Measurements from ENCODE around the gene NR1H4. TPM values are rescaled to one million over a fixed set of nuclear protein-coding genes. Genes with fewer than 3 reads are reported as not detected.
"Not testable (repeated sequence)": the region's sequence is repeated elsewhere in the genome, so short reads cannot be mapped to it uniquely, and the experiment has no call there.

The NR1H4 gene
- total RNA-seq, 3 donors from 2014 or later (not counting 1 experiment from before 2014, with no cell fraction given) = not detected

DNA sequence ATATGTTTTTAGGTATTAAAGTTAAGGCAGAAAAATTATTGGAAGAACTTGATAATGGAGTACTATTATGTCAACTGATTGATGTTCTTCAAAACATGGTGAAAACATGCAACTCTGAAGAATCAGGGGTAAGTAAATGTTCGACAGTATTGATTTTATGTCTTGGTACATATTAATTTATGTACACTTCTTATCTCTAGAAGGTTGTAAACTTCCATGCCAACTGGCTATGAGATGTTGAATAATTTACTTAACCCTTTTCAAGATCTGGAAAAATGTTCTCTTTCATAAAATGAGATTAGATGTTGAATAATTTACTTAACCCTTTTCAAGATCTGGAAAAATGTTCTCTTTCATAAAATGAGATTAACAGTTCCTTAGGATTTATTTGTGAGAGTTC lies 128.0 kb downstream of the NR1H4 start:
- peaks cover 0 to 6% of the 10 kb centered on the region in 2 donors for H3K9me3 Mint-ChIP-seq
- DNase-seq (no peak), ATAC-seq (no peak)
- H3K4me3 Mint-ChIP-seq = no peak overlapping the region
- WGBS (ENCODE audit: insufficient coverage) = no CpG with 5 or more reads among the region's 1 CpG
- no peaks in the 10 kb centered on the region for H3K4me1 Mint-ChIP-seq
- no peaks in the 10 kb centered on the region for H3K4me1 ChIP-seq (ENCODE audit: control insufficient read depth, insufficient read depth, low read length)
- H3K9me3 ChIP-seq (ENCODE audit: control insufficient read depth, insufficient read depth, low read length) = no peaks in the 10 kb centered on the region
- H3K27ac ChIP-seq (ENCODE audit: low read length) = no peak overlapping the region
- no peaks in the 10 kb centered on the region for H3K36me3 ChIP-seq (ENCODE audit: control insufficient read depth, insufficient read depth, low read length)
- TF ChIP-seq, protein P1, sequence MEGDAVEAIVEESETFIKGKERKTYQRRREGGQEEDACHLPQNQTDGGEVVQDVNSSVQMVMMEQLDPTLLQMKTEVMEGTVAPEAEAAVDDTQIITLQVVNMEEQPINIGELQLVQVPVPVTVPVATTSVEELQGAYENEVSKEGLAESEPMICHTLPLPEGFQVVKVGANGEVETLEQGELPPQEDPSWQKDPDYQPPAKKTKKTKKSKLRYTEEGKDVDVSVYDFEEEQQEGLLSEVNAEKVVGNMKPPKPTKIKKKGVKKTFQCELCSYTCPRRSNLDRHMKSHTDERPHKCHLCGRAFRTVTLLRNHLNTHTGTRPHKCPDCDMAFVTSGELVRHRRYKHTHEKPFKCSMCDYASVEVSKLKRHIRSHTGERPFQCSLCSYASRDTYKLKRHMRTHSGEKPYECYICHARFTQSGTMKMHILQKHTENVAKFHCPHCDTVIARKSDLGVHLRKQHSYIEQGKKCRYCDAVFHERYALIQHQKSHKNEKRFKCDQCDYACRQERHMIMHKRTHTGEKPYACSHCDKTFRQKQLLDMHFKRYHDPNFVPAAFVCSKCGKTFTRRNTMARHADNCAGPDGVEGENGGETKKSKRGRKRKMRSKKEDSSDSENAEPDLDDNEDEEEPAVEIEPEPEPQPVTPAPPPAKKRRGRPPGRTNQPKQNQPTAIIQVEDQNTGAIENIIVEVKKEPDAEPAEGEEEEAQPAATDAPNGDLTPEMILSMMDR (IDR thresholded peaks at IDR 0.05) = no peak
- H3K4me3 ChIP-seq (ENCODE audit: low read length) = no peak overlapping the region
- H3K27me3 Mint-ChIP-seq (ENCODE audit: low read depth in 2 of 2) = no peaks in the 10 kb centered on the region
- intact Hi-C loops (cut with micrococcal nuclease) = no loop called here
- peaks cover 11% of the 10 kb centered on the region for H3K36me3 Mint-ChIP-seq
- no peak overlapping the region for H3K27ac Mint-ChIP-seq
- no peaks in the 10 kb centered on the region for H3K27me3 ChIP-seq (ENCODE audit: control insufficient read depth, insufficient read depth, low read length)

DNA sequence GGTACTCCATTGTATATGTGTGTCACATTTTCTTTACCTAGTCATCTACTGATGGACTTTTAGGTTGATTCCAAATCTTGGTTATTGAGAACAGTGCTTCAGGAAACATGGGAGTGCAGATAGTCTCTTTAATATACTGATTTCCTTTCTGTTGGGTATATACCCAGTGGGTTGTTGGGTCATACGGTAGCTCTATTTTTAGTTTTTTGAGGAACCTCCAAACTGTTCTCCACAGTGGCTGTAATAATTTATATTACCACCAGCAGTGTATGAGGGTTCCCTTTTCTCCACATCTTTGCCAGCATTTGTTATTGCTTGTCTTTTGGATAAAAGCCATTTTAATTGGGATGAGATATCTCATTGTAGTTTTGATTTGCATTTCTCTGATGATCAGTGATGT lies 129.3 kb downstream of the NR1H4 start:
- H3K9me3 Mint-ChIP-seq; H3K4me3 ChIP-seq (ENCODE audit: low read length); H3K27ac Mint-ChIP-seq; ATAC-seq; H3K27me3 Mint-ChIP-seq (ENCODE audit: low read depth in 2 of 2); H3K27ac ChIP-seq (ENCODE audit: low read length); H3K4me3 Mint-ChIP-seq; DNase-seq; H3K4me1 Mint-ChIP-seq; H3K36me3 ChIP-seq (ENCODE audit: control insufficient read depth, insufficient read depth, low read length); H3K9me3 ChIP-seq (ENCODE audit: control insufficient read depth, insufficient read depth, low read length); intact Hi-C loops (cut with micrococcal nuclease); H3K4me1 ChIP-seq (ENCODE audit: control insufficient read depth, insufficient read depth, low read length); H3K27me3 ChIP-seq (ENCODE audit: control insufficient read depth, insufficient read depth, low read length): not testable (repeated sequence)
- peaks cover 16% of the 10 kb centered on the region for H3K36me3 Mint-ChIP-seq
- WGBS (ENCODE audit: insufficient coverage) = no CpG with 5 or more reads among the region's 1 CpG

DNA sequence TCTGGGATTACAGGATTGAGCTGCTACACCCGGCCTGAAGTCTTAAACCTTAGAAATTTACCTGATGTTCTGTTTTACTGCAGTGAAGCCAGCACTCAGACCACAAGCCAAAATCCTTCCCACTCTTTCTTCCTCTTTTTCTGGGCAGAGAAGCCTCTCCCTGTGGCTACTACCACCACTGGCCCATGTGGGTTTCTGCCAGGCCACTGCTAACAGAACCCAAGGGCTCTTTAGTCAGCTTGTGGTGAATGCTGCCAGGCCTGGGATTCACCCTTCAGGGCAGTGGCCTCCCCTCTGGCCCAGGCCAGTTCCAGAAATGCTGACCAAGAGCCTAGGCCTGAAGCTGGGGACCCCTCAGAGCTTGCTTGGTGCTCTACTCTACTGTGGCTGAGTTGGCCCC lies 135.1 kb downstream of the NR1H4 start:
- Histone ChIP-seq H3K36me3 (ENCODE audit: control insufficient read depth, insufficient read depth, low read length) (no peaks in the 10 kb centered on the region), H3K4me3 (ENCODE audit: low read length) (no peak overlapping the region), H3K27ac (ENCODE audit: low read length) (no peak overlapping the region), H3K27me3 (ENCODE audit: control insufficient read depth, insufficient read depth, low read length) (no peaks in the 10 kb centered on the region), H3K4me1 (ENCODE audit: control insufficient read depth, insufficient read depth, low read length) (peaks cover 4% of the 10 kb centered on the region), H3K9me3 (ENCODE audit: control insufficient read depth, insufficient read depth, low read length) (no peaks in the 10 kb centered on the region)
- intact Hi-C loops (cut with micrococcal nuclease) = no loop called here
- Mint-ChIP-seq H3K27ac (no peak overlapping the region), H3K4me1 (no peaks in the 10 kb centered on the region), H3K9me3 (peaks cover 2 to 10% of the 10 kb centered on the region in 2 donors), H3K27me3 (ENCODE audit: low read depth in 2 of 2) (no peaks in the 10 kb centered on the region), H3K4me3 (no peak overlapping the region), H3K36me3 (peaks cover 16% of the 10 kb centered on the region)
- TF ChIP-seq, protein P1 (IDR thresholded peaks at IDR 0.05) = no peak
- ATAC-seq (no peak), DNase-seq (no peak)
- 59% methylated on average over 1 of the region's 1 CpG for WGBS (ENCODE audit: insufficient coverage)

DNA sequence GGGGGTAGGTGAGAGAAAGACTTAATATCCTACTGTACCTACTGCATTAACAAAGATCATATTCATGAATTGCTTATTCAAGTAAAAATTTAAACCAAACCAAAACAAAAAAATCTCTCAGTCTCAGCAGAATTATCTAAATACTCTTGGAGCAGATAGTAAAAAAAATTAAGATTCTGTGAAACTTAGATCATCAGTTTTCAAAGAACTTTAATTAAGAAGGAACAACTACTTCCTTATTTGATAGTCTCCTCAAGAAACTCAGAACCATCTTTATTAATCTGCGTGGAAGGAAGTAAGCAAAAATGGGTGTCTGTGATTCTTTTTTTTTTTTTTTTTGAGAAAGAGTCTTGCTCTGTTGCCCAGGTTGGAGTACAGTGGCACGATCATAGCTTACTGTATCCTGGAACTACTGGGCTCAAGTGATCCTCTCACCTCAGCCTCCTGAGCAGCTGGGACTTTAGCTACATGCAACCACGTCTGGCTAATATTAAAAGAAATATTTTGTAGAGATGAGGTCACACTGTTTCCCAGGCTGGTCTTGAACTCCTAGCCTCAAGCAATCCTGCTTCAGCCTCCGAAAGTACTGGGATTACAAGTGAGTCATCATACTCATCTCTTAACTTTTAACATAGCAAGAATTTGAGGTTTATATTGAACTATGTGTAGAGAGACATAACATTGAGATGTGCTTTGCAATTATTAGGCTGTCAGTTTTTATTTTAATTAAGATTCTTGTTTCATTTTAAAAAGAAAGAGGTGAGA lies 137.2 kb downstream of the NR1H4 start:
- Mint-ChIP-seq H3K9me3 (peaks cover 2 to 9% of the 10 kb centered on the region in 2 donors), H3K36me3 (peaks cover 13% of the 10 kb centered on the region), H3K4me1 (no peaks in the 10 kb centered on the region), H3K4me3 (no peak overlapping the region), H3K27me3 (ENCODE audit: low read depth in 2 of 2) (no peaks in the 10 kb centered on the region), H3K27ac (no peak overlapping the region)
- intact Hi-C loops (cut with micrococcal nuclease) = no loop called here
- Histone ChIP-seq H3K27ac (ENCODE audit: low read length) (no peak overlapping the region), H3K9me3 (ENCODE audit: control insufficient read depth, insufficient read depth, low read length) (no peaks in the 10 kb centered on the region), H3K4me1 (ENCODE audit: control insufficient read depth, insufficient read depth, low read length) (peaks cover 4% of the 10 kb centered on the region), H3K4me3 (ENCODE audit: low read length) (no peak overlapping the region), H3K36me3 (ENCODE audit: control insufficient read depth, insufficient read depth, low read length) (no peaks in the 10 kb centered on the region), H3K27me3 (ENCODE audit: control insufficient read depth, insufficient read depth, low read length) (no peaks in the 10 kb centered on the region)
- ATAC-seq = no peak
- TF ChIP-seq, protein P1 (IDR thresholded peaks at IDR 0.05) = no peak
- no peak for DNase-seq
- 92% methylated on average over 2 of the region's 4 CpGs for WGBS (ENCODE audit: insufficient coverage)
